Activated CD4-positive, alpha-beta T cell treated with anti-CD3 and anti-CD28 coated beads, Interleukin-2, amount 50 U/mL, for 16 hours (primary cell): Measurements from ENCODE around the gene MEP1A.
"Not testable (repeated sequence)": the region's sequence is repeated elsewhere in the genome, so short reads cannot be mapped to it uniquely, and the experiment has no call there.

ENCODE experiments used
- DNase-seq: peaks from one replicate; pipeline ENCODE4 v3.0.0-alpha.2; 2020

MEP1A gene

GRCh38 chr6:46793138-46793537 is at the start of gene MEP1A:
MEP1A (plus strand) TSS chr6:46793389; CDS start chr6:46793399, 10 bp downstream.
- DNase-seq = no peak

- DNase-seq = no peak
These were observed 49.6 kb upstream of the MEP1A start for GRCh38 chr6:46743425-46744158.

- DNase-seq = not testable (repeated sequence)
These were observed 48.9 kb upstream of the MEP1A start for GRCh38 chr6:46744159-46744725.

GRCh38 chr6:46745973-46746372 is 47.2 kb upstream of the MEP1A start:
- no peak for DNase-seq

GRCh38 chr6:46746696-46747095 is 46.5 kb upstream of the MEP1A start, which contains the start of gene ANKRD66:
ANKRD66 (plus strand) TSS chr6:46746933; CDS start chr6:46751949, 5,016 bp downstream.
- no peak for DNase-seq

- no peak for DNase-seq
These were observed 44.2 kb upstream of the MEP1A start for GRCh38 chr6:46748940-46749503.

- no peak for DNase-seq
These were observed 43.5 kb upstream of the MEP1A start for GRCh38 chr6:46749731-46750130.

GRCh38 chr6:46751658-46752057 is 41.5 kb upstream of the MEP1A start:
- no peak for DNase-seq

- DNase-seq = no peak
These were observed 37.3 kb upstream of the MEP1A start for GRCh38 chr6:46755865-46756264.

GRCh38 chr6:46756469-46757213 is 36.5 kb upstream of the MEP1A start:
- no peak for DNase-seq

- DNase-seq = no peak
These were observed 36.0 kb upstream of the MEP1A start for GRCh38 chr6:46757214-46757596.

- DNase-seq = no peak
These were observed 34.0 kb upstream of the MEP1A start for GRCh38 chr6:46758960-46759753.

GRCh38 chr6:46760925-46761324 is 32.3 kb upstream of the MEP1A start:
- DNase-seq = no peak

- no peak for DNase-seq
These were observed 29.7 kb upstream of the MEP1A start for GRCh38 chr6:46763466-46763865.

- DNase-seq = not testable (repeated sequence)
These were observed 28.9 kb upstream of the MEP1A start for GRCh38 chr6:46764280-46764679.

GRCh38 chr6:46764961-46765360 is 28.2 kb upstream of the MEP1A start:
- DNase-seq = no peak

GRCh38 chr6:46772016-46772415 is 21.2 kb upstream of the MEP1A start:
- no peak for DNase-seq

GRCh38 chr6:46772762-46773161 is 20.4 kb upstream of the MEP1A start:
- DNase-seq = no peak

GRCh38 chr6:46773201-46773855 is 19.9 kb upstream of the MEP1A start:
- no peak for DNase-seq

GRCh38 chr6:46774736-46775135 is 18.5 kb upstream of the MEP1A start:
- not testable (repeated sequence) for DNase-seq

GRCh38 chr6:46776070-46776712 is 17.0 kb upstream of the MEP1A start:
- no peak for DNase-seq
